GM21447 (cell line): ENCODE measurements around the gene ARHGAP18.
A peak's percentile ranks its signal among the peaks of the same experiment; 100 is the strongest.

Experiments
- ATAC-seq: cut with Tn5 transposase; IDR thresholded peaks from one replicate; pipeline ENCODE4 v1.9.1; 2021; ENCODE audit not compliant: unreplicated experiment

The ARHGAP18 gene

DNA sequence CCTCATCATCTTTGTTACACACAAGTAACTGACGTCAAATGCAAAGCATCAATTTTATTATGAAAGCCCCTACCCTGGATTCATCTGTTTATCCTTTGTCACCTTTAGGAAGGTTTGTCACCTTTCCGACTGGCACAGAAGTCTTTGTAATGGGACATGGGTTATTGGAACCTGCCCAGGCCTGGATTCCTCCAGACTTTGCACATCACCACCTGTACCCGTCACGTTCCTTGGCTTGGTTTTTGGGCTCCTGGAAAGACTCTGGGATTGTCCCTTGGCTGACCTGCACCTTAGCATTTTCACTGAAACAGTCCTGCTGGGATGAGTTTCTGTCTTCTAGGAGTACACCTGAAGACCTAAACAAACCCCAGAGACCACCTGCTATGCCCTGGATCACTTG, 15.4 kb upstream of the ARHGAP18 start:
- ATAC-seq: no peak

DNA sequence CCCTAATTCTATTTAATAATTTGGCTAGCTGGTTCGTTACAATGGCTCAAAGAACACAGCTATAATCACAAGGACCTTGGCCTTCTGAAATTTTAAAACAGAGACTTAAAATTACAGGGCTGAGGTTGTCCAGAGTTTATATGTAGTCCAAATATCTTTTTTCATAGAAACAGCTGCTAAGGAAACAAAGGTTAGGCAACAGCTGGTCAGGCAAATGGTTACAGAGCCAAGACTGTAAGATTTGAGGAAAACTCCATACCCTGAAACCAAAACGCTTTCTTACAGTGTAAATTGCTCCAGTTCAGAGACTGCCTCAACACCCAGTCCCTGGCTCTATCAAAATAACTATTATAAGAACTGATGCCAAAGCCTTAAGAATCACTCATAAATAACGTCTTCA, 9.7 kb upstream of the ARHGAP18 start:
- ATAC-seq: no peak

DNA sequence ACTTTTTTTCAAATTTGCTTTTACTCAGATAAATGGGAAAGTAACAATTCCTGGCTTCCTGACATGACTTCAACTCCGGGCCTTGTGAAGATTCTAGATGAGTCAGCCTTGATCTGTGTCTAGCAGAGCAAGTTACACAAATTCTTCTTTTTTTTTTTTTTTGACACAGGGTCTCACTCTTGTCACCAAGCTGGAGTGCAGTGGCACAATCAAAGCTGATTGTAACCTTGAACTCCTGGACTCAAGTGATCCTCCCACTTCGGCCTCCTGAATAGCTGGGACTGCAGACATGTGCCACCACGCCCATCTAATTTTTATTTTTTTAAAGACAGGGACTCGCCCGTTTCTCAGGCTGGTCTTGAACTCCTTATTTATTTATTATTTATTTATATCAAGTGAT, 7.3 kb upstream of the ARHGAP18 start:
- no peak for ATAC-seq

DNA sequence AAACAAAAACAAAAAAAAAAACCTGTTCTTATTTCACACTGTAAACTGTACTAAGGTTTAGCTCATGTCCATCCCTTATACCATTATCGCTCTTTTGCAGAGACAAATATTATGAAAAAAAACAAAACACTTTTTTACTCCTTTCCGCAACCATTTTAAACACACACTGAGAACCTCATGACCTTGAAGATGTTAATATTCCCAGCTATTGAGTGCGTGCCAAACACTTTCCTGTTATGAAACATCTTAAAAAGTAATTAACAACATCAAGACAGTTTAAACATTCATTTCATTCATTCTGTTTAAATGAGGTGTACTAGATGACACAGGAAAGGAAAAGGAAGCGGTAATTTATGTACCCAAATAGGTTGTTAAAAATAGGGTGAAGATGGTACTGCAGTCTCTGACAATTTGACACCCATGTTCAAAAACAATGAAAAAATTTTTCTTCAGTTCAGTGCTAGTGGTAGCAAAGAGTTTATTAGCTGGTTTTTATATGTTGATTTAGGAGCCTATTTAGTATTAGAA, 3.9 kb upstream of the ARHGAP18 start:
- no peak for ATAC-seq

DNA sequence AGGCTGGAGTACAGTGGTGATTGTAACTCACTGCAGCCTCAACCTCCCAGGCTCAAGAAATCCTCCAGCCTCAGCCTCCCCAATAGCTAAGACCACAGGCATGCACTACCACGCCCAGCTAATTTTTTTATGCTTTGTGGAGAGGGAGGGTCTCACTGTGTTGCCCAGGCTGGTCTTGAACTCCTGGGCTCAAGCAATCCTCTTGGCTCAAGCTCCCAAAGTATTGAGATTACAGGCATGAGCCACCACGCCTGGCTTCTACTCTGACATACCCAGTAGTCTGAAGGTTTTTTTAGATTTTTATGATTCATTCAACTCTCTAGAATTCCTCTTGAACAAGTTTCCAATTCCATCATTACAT, 1.3 kb upstream of the ARHGAP18 start:
- ATAC-seq: no peak

DNA sequence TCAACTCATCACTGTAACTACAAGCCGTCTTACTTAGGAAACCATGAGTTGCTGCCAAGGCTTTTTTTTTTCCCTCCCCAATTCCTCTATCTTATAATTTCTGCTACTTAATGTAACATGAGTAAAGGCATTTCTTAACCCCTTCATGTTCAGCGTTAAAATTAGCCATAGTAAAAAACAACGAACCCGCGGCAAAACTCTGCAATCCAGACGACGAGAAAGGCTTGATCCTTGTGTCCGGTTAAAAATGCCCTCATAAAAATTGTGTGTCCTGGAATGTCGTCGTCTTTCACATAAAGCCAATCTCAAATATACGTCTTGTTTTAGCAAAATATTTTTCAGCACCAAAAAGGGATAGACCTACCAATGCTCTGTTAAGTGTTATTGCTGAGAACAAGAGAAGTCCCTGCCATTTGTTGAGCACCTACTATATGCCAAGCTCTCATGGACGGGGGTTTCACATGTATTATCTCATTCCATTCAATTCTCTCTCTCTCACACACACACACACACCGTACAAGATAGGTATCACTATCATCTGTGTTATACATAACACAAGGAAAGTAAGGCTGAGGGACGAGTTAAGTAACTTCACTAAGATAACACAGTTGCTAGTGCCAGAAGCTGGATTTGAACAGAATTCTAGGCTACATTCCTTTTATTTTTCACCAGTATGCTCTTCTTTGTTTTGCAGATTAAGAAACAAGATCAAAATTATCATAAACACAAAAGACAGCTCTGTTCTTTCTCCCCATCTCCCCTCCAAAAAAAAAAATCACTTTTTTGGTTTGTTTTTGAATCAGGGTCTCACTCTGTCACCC, 683 bp upstream of the ARHGAP18 start:
- ATAC-seq: no peak

DNA sequence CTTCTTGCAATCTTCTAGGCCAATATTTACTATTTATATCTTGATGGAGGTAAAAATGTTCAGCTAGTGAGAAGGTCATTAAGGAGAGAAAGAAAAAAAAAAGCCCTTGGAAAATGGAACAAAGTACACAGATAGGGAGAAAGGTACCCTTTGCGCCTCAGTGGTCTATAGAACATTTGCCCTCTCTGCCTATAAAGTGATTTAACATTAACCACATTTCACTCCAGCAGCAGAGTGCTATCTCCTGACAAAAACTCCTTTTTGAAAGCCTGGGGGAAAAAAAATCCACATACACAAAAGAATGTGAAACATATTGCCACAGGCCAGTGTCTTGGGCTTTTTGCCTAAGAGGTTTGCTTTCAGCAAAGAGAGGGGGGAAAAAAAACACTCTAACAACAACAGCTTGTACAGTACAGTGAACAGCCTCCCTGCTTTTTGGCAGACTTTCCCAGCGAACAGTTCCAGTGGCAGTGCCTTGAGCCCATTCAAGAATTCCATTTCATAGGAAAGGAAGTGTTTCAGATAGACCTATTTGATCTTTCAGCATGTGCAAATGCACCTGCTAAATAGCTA, 695 bp downstream of the ARHGAP18 start:
- peak; percentile 15 for ATAC-seq

DNA sequence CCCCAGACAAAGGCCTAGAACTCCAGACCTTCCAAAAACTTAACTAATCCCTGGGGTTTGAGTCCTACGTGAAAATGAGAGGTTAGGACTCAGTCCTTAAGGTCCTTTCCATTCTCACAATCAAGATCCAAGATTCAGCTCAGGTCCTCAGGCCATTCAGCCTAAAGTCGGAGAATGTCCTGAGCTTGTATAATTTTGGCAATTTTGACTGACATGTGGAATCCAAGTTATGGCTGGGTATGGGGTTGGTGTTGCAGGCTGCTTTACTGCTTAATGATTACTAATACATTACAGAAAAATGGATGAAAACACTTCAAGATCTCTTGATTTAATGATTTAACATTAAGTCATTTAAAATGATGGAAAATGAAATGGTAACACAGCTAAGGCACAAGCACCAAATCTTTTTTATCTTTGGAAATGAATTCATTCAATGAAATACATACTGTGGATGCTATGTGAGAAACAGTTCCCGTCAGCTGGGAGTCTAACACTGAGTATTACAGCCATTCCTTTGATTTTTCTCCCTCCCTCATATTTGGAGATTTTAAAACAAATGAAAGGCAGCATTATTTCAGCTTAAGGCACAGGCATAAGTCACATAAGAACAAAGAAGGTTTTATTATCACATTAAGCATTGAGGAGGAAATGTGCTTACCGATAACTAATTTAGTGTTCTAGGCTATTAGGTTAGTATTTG, 1.3 kb downstream of the ARHGAP18 start:
- ATAC-seq: no peak

DNA sequence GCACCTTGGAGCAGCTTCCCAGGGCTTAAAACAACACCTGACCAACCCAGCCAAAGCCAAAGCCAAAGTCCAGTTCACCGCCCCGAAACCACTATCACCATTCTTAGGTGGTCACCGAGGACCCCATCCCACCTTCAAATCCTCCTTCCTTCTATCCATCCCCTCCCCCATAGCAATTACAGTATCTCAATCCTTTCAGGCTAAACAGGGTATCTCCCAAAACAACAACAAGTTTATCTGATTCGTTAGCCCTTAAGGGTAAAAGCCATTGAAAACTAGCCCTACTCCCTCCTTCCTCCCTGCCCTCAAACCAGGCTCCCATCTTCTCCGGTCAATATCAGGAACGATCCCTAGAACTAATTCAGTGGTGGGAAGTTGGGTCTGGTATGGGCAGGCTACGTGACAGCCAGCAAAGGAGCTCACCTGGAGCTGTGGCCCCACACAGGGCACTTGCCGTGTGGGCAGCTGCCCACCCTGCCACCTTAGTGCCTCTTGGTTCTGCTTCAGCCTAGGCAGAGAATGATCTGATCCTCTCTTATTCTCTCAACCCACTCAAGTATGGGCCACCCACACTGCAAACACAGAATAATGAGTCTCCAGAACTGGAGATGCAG, 2.0 kb downstream of the ARHGAP18 start:
- ATAC-seq: no peak

DNA sequence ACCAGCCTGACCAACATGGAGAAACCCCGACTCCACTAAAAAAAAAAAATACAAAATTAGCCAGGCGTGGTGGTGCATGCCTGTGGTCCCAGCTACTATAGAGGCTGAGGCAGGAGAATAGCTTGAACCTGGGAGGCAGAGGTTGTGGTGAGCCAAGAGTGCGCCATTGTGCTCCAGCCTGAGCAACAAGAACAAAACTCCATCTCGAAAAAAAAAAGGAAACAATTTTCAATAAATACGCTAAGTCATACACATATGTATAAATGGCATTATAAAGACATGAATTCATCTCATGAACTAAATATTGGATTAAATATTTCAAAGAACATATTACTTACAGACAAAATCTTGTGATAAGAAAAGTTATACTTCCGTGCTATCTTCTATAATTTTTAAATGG, 2.9 kb downstream of the ARHGAP18 start:
- no peak for ATAC-seq

DNA sequence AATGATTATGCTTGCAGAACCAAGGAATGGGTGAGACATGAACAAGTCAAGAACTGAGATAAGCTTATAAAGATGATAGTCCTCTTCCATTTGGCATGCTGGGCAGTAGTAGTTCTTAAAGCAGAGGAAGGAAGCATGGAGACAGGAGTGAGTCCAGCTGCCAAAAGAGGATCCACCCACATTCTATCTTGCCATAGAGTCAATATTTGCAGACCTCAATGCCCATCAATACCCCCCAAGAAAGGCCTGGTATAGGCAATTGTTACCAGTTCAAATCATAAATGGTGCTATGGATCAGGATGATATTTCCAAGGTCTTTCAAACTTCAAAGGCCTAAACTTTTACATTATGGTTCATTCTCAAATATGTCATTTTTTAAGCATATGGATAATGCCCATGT, 4.8 kb downstream of the ARHGAP18 start:
- no peak for ATAC-seq

DNA sequence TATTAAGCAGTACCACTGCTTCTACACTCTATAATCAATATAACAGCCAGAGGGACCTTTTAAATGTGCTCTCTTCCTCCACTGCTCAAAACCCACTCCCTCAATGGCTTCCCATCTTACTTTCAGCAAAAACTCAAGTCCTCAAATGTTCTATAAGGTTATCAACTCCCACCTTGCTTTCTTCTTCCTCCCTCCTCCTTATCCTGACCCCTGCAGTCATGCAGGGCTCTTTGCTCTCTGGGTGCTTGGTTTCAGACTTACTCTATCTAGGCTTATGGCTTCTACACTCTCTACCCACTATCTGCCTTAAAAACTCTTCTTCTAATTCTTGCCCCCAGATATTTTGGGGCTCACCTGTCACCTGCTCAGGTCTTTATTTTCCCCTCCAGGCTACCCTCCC, 5.3 kb downstream of the ARHGAP18 start:
- ATAC-seq: no peak

DNA sequence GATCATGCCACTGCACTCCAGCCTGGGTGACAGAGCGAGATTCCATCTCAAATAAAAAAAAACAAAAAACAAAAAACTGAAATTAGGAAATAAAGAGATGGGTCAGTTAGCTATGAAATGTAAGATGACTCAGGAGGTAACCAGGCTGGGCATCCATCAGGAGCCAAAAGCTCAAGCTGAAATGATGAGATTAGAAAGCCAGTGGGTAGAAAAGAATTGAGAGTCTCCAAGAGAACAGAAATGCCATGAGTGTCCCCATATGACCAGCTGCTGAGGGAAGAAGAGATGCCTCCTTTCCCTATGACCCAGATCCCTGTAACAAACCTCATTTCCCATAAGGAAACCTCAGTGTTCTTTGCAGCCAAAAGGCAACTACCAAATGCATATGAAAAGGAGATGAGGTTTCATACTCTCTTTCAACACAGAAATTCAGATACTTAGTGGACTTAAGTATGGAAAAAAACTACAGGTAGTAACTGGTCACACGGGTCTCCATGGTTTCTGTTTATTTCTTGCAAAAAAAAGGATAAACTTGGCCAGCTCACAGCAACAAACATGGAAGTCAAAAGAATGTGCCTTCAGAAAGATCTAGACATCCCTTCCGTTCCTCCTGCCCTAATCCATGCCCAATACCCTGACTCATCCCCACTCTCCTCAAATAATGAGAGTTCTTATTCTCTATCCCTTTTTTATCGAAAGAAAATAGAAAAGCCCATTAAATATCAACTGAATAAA, 8.1 kb downstream of the ARHGAP18 start:
- no peak for ATAC-seq

DNA sequence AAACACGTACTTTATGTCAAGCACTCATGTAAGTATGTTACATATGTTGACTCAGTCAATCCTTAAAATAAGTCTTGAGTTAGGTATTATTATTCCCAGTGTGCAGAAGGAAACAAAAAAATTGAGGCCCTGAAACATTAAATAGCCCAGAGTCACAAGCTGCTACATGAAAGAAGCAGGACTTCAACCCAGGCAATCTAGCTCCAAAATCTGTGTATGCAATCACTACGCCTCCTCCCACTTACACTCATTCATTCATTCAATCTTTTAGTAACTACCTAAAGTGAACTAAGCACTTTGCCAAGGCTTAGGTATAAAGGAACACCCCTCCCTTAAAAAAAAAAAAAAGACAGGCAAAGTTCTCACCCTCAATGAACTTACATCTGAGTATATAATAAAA, 9.3 kb downstream of the ARHGAP18 start:
- ATAC-seq: no peak

DNA sequence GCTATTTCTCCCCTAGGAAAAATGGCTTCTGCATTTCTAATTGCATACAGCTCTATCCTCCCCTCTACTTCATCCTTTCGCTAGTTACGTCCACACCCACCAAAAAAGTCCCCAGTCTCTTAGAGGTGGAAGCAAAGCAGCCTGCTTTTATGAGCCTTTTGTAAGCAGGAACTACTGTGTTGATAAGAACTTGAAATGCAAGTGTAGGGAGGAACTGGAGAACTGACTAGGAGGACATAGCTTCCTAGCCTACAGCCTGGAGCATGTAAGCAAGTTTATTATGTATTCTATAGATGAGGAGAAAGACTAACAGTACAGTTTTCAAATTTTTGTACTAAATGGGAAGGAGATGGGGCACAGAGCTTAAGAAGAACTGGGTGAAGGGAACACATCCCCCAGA, 10.3 kb downstream of the ARHGAP18 start:
- ATAC-seq: no peak

DNA sequence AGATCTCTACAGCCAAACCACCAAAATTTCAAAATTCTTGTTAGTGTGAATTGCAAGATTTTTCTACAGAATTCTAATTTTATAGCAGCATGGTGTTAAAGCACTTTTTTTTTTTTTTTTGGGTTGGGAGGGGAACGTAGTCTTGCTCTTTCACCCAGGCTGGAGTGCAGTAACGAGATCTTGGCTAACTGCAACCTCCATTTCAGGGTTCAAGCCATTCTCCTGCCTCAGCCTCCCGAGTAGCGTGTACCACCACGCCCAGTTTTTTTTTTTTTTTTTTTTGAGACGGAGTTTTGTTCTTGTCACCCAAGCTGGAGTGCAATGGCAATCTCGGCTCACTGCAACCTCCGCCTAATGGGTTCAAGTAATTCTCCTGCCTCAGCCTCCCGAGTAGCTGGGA, 11.5 kb downstream of the ARHGAP18 start:
- ATAC-seq: no peak

DNA sequence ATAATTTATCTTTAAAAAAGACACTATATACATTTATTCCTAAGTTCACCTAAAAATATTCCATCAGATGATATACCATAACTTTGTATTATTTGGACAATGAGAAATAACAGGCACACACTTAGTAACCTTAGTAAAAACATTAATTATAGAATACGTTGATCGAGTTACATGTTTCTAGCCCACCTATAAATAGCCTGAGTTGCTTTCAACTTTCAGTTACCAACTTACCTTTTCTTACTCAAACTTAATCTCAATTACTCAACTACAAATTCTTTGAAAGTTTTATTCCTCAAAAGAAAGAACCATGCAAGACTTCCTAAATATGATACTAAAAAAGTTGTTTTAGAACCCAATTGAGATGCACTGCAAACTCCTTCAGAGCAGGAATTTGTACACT, 12.2 kb downstream of the ARHGAP18 start:
- ATAC-seq: no peak

DNA sequence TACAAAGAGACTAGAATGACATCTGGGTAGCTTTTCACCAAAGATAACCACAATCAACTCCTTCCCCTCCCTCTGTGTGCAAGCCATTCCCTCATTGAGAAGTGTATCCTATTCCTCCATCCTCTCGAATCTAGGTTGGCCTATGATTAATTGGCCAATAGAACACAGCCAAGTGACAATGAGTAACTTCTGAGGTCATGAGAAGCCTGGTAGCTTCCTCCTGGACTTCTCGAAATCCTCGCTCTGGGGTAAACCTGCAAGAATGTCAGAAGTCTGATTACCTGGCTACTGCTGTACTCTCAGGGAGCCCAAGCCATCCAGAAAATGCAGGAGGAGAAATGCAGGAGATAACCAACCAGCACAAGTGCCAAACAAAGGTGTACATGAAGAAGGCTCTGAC, 13.1 kb downstream of the ARHGAP18 start:
- ATAC-seq: no peak

DNA sequence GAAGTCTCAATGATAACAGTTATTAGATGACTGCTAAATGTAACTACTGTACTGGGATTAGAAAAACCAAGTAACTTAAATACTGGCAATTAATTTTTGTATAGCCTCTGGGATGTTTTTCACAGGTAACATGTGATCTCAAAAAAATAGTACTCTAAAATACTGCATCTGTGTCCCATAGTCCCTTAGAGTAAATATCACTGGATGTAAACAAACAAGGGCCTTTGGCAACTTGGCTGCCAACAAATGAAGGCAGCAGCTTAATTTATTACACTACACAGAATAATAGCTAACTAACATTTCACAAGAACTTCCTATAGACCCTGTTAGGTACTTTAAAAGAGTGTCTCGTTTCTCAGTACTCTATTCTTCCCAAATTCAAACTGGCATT, 14.0 kb downstream of the ARHGAP18 start:
- ATAC-seq: peak; percentile 15

DNA sequence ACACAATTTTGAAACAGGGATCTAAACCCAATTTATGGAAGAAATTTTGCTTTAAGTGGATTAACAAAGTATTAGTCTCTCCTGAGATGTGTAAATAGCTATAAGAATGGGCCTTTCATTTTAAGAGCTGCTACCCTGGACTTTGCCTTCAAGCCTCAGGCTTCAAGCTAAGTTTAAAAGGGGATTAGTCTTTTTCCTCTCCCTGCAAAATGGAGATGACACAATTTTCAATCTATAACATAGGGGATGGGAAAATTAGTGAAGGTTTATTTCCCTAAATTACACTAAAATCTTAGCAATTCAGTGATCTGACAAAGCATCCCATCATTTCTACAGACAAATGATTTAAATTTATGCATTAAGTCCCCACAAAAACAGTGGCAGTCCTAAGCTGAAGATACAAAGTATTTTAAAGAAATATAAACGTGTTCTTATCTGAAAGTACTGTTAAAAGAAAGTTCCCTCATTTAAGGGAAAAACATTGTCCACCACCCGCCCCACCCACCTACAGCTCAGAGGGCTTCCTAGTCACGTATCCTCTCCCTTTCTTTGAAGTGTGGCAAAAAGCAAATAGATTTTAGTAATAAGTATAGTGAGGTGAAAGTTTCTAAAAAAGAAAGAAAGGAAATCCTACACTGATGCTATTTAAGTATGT, 14.5 kb downstream of the ARHGAP18 start:
- peak; percentile 85 for ATAC-seq

DNA sequence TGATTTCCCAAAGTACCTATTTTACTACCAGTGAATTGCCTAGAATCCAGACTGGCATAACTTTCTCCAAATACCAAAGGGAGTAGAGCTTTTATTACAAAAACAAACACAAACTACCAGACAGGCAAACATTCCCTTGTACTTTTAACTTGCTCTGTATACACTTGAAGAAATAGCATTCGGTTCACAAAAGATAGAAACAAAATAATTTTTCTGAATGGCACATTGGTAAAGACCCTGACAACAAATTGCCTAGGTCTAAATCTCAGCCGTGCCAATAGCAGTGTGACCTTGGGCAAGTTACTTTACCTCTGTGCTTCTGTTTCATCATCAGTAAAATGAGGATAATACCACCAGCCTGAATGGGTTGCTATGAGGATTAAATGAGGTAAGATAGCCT, 15.9 kb downstream of the ARHGAP18 start:
- ATAC-seq: no peak
